Uterus (tissue), 4 donors: ENCODE data around the gene TBK1. TPM values are rescaled to one million over a fixed set of nuclear protein-coding genes. Genes with fewer than 3 reads are reported as not detected.

Experiments used
- DNase-seq, 2 donors: peaks; one replicate each; pipeline ENCODE4 v3.0.0-alpha.2; 2019 to 2020
- H3K27ac ChIP-seq, 2 donors: fragments of 200-600 bp; sonication (generic); 1 replicate in 1 of 2; 2 replicates in 1 of 2; pipeline ENCODE4 v1.5.1; 2016 to 2018
- H3K27me3 ChIP-seq, 2 donors: fragments of 200-600 bp; sonication (generic); one replicate each; pipeline ENCODE4 v1.5.1; 2018 to 2019; ENCODE audit warnings: control low read depth in 1 of 2
- H3K36me3 ChIP-seq, 2 donors: fragments of 200-600 bp; sonication (generic); one replicate each; pipeline ENCODE4 v1.5.1; 2019; ENCODE audit warnings: control low read depth in 1 of 2
- H3K4me1 ChIP-seq, 2 donors: fragments of 200-600 bp; sonication (generic); one replicate each; pipeline ENCODE4 v1.5.1; 2018 to 2019; ENCODE audit warnings: control low read depth in 1 of 2
- H3K4me3 ChIP-seq, 2 donors: fragments of 200-600 bp; sonication (generic); 1 replicate in 1 of 2; 2 replicates in 1 of 2; pipeline ENCODE4 v1.5.1; 2018 to 2019; ENCODE audit warnings: mild to moderate bottlenecking in 1 of 2
- H3K9me3 ChIP-seq, 2 donors: fragments of 200-600 bp; sonication (generic); one replicate each; pipeline ENCODE4 v1.5.1; 2019; ENCODE audit warnings: control low read depth in 1 of 2
- CTCF ChIP-seq, 4 experiments: fragments of 200-600 bp in 2 of 4; fragments of 450-650 bp in 2 of 4; sonication (generic) in 2 of 4; IDR thresholded peaks; one replicate each; pipeline ENCODE4 v1.5.1; 2016 to 2019; ENCODE audit warnings: antibody characterized with exemption in 4 of 4, mild to moderate bottlenecking in 2 of 4, moderate library complexity in 1 of 4
- POLR2A ChIP-seq, 2 donors: fragments of 450-650 bp; IDR thresholded peaks; one replicate each; pipeline ENCODE4 v1.6.1; 2016; ENCODE audit warnings: antibody characterized with exemption in 2 of 2, mild to moderate bottlenecking in 1 of 2, moderate library complexity in 1 of 2
- intact Hi-C: fragments of 100-400 bp; cut with DNase I; formaldehyde crosslinking; loops from one replicate; pipeline ENCODE4 v1.15.1; 2023; ENCODE audit warnings: low total_unique reads
- total RNA-seq, 4 donors: library from RNA; depleted of rRNA in 3 of 4; stranded (reverse); fragments of >200 nt in 3 of 4; gene quantifications; one replicate each; pipeline versions ENCODE4 v1.1.0 to v1.2.4, GENCODE V29; 2014 to 2023
- donor health status: DM: yes; HTN: yes; CAD: no.

The TBK1 gene
- total RNA-seq, 4 donors from 2014 or later = 16.7 to 37.5 (median 26.0) TPM

- Histone ChIP-seq H3K27ac (no peak overlapping the region), H3K9me3 (no peaks in the 10 kb centered on the region), H3K4me3 (no peak overlapping the region), H3K36me3 (no peaks in the 10 kb centered on the region), H3K27me3 (no peaks in the 10 kb centered on the region), H3K4me1 (no peaks in the 10 kb centered on the region)
- DNase-seq = no peak
- no peak for TF ChIP-seq CTCF (IDR thresholded peaks at IDR 0.05)
- intact Hi-C loops = no loop called here
Measured at GRCh38 chr12:64468966-64469365, 17.0 kb downstream of the TBK1 start.

GRCh38 chr12:64469455-64470142, 17.7 kb downstream of the TBK1 start:
- no peaks in the 10 kb centered on the region for H3K27me3 ChIP-seq
- TF ChIP-seq POLR2A (IDR thresholded peaks at IDR 0.05) = no peak
- no peak for TF ChIP-seq CTCF (IDR thresholded peaks at IDR 0.05)
- no peak overlapping the region for H3K27ac ChIP-seq
- no peaks in the 10 kb centered on the region for H3K36me3 ChIP-seq
- no peaks in the 10 kb centered on the region for H3K4me1 ChIP-seq
- intact Hi-C loops = no loop called here
- no peaks in the 10 kb centered on the region for H3K9me3 ChIP-seq
- no peak for DNase-seq
- no peak overlapping the region for H3K4me3 ChIP-seq

GRCh38 chr12:64470495-64470894, 18.6 kb downstream of the TBK1 start:
- TF ChIP-seq POLR2A (IDR thresholded peaks at IDR 0.05) (no peak), CTCF (IDR thresholded peaks at IDR 0.05) (no peak)
- no peak for DNase-seq
- intact Hi-C loops = no loop called here

GRCh38 chr12:64473176-64473575, 21.3 kb downstream of the TBK1 start:
- DNase-seq = no peak
- no peaks in the 10 kb centered on the region for H3K36me3 ChIP-seq
- H3K9me3 ChIP-seq = peaks cover 0 to 7% of the 10 kb centered on the region in 2 donors
- H3K27me3 ChIP-seq = no peaks in the 10 kb centered on the region
- intact Hi-C loops = no loop called here
- H3K27ac ChIP-seq = no peak overlapping the region
- H3K4me1 ChIP-seq = no peaks in the 10 kb centered on the region
- no peak overlapping the region for H3K4me3 ChIP-seq
- TF ChIP-seq POLR2A (IDR thresholded peaks at IDR 0.05) (no peak), CTCF (IDR thresholded peaks at IDR 0.05) (no peak)

More at GRCh38 chr12:64470495-64470894, 18.6 kb downstream of the TBK1 start:
- Histone ChIP-seq H3K9me3 (peaks cover 0 to 5% of the 10 kb centered on the region in 2 donors), H3K27ac (no peak overlapping the region), H3K36me3 (no peaks in the 10 kb centered on the region), H3K4me3 (no peak overlapping the region), H3K4me1 (no peaks in the 10 kb centered on the region), H3K27me3 (no peaks in the 10 kb centered on the region)

GRCh38 chr12:64475518-64475917, 23.6 kb downstream of the TBK1 start:
- intact Hi-C loops = no loop called here
- Histone ChIP-seq H3K4me3 (no peak overlapping the region), H3K4me1 (no peaks in the 10 kb centered on the region), H3K27ac (no peak overlapping the region), H3K36me3 (no peaks in the 10 kb centered on the region), H3K9me3 (peaks cover 0 to 7% of the 10 kb centered on the region in 2 donors), H3K27me3 (no peaks in the 10 kb centered on the region)
- no peak for TF ChIP-seq POLR2A (IDR thresholded peaks at IDR 0.05)
- no peak for TF ChIP-seq CTCF (IDR thresholded peaks at IDR 0.05)
- DNase-seq = no peak
